Urothelium cell line (cell line): ENCODE data around the gene BCAS3.

Experiments
- DNase-seq: peaks from one replicate; pipeline ENCODE4 v3.0.0; 2011; ENCODE audit warnings: low spot score, mixed read lengths
- FAIRE-seq: peaks from 2 replicates; lab custom pipeline; 2011; peaks lifted over from hg19 to GRCh38; lab: Jason Lieb, UNC

The BCAS3 gene

DNA sequence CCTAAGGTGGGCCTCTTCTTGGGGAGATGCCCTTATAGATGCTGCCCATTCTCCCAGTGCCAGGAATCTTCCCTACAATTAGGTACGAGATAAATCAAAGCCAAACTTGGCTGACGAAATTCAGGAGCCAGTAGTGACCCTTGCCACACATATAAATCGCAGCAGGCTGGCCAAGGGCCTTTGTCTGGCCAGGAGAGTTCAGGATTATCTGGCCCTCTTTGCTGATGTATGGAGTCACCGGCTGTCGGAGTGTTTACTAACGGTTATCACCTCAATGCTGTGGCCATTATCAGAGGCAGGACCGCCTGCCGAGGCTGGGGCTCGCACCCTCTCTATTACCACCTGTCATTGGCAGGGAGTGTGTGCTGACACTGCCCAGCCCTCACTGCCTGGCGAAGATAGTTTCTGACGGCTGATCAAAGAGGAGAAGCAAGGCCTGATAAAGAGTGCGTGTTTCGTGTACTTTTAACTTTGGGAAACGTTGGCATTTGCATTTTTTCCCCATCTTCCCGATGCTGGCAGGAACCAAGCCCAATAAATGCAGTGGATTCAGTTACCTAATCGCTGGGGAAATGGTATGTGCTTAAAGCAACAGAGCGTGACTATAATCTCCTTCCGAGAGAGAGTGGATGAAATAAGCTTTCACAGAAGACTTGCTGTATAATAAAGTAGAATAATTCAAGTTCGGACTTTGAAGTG, 689.2 kb downstream of the BCAS3 start:
- DNase-seq (no peak), FAIRE-seq (no peak)

DNA sequence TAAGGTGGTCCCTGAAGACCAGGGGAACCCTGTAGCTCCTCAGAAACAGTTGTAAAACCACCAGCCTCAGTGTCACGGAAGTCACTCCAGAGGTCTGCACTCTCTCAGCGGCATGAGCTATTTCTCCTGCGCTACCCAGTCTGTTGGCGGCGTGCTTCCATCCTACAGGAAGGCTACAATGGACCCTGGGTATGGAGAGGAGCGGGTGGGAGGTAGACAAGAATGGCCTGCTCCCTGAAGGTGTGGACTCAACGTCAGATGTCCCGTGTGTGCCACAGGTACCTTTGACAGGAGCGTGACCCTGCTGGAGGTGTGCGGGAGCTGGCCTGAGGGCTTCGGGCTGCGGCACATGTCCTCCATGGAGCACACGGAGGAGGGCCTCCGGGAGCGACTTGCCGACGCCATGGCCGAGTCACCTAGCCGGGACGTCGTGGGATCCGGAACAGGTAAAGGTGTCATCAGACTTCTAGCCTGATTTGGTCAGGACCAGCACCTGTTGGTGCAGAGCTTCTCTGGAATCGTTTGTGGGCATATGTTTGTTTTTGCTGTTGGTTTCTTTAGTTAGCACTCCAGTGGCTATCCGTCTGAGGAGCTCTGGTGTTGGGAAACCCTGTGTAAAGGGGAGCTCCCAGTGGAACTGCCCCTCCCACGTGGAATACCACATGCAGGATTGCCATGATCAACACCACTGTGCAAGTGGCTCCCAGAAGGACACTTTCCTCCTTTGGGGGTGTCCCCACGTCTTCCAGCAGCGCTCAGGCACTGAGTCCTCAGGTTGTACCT, 690.6 kb downstream of the BCAS3 start:
- no peak for DNase-seq
- FAIRE-seq, result no peak

DNA sequence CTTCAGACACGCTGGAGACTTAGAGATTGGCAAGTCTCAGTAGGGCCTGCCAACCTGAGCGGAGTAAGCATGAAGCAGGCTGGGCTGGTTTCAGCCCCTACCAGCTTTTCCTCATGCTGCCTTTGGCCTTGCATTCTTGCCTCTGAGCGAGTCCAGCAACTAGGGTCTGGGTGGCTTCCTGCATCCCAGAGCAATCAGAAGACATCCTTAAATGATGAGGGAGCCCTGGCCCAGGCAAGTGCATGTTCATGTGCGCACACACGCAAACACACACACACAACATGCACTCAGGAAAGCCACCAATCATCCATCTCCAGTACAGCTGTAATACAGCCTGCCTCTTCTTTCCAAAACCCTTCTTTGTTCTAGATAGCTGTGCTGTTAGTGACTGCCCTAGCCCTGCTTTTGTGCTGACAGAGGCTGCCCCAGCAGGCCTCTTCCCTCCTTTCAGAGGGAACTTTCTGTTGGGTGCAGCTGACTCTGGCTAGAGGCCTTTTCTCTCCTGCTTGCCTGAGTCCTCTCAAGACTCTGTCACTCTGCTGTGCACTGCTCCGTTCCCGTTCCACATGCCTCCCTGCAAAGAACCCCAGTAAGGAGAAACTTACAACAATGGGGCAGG, 691.3 kb downstream of the BCAS3 start:
- DNase-seq, result no peak
- no peak for FAIRE-seq

DNA sequence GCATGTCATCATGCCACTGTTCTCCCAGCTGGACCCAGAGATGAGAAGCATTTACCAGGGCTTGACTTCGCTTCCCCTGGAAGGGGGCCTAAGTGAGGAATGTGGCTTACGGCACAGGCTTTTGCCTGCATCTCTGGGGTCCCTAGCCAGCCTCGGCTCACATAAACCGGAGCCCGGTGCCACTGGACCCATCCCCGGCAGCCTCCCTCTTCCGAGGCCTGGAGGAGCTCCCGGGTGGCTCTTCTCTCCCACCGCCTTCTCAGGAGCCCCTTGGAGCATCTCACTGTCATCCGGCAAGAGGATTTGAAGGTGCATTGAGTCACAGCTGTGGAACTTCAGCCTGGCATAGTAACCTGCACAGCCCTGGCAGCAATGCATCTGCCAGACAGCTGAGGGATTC, 692.1 kb downstream of the BCAS3 start:
- DNase-seq (no peak), FAIRE-seq (no peak)

DNA sequence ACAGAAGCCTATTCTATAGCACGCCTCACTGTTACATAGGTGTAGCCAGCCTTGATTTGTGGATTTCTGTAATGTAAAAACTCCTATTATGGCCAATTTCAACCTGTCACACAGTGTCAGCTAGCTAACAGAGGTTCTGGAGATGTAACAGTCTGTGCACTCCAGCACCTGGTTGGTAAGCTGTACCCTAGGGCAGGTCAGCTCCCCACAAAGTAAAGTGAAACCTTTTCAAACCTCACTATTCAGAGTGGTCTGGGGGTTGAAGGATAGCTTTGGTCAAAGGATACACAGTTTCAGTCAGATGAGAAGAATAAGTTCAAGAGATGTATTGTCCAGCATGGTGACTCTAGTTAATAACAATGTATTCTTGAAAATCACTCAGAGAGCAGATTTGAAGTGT, 693.5 kb downstream of the BCAS3 start:
- FAIRE-seq (no peak), DNase-seq (no peak)

DNA sequence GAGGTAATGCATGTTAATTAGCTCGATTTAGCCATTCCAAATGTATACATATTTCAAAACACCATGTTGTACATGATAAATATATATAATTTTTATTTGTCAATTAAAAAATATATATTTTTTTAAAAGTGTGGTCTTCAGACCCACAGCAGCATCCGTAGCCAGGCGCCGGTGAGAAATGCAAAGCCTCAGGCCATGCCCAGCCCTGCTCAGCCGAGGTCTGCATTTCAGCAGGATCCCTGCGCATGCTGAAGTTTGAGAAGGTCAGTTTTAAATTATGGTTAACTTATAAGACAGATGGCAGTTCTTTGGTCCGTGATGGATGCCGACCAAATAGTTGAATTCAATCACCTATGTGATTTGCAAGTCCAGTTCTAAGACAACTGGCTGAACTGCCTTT, 694.0 kb downstream of the BCAS3 start:
- no peak for FAIRE-seq

DNA sequence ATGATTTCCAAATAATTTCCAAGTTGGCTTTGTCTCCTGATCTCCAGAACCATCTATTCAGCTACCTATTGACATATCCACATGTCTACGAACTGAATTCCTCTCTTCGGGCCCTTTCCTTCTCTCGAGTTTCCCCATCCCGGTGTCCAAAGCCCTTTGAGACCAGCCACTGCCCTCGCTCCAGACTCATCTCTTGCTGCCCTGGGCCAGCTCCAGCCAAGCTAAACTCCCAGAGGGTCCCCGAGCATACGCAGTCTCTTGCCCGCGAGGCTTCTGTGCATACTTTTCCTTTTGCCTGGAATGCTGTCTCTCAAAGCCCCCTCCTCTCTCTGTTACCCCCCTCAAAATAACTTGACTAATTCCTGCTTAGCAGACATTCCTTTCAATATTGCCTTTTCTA, 694.8 kb downstream of the BCAS3 start:
- no peak for DNase-seq

More for the DNA sequence above, 694.0 kb downstream of the BCAS3 start:
- DNase-seq, result no peak

DNA sequence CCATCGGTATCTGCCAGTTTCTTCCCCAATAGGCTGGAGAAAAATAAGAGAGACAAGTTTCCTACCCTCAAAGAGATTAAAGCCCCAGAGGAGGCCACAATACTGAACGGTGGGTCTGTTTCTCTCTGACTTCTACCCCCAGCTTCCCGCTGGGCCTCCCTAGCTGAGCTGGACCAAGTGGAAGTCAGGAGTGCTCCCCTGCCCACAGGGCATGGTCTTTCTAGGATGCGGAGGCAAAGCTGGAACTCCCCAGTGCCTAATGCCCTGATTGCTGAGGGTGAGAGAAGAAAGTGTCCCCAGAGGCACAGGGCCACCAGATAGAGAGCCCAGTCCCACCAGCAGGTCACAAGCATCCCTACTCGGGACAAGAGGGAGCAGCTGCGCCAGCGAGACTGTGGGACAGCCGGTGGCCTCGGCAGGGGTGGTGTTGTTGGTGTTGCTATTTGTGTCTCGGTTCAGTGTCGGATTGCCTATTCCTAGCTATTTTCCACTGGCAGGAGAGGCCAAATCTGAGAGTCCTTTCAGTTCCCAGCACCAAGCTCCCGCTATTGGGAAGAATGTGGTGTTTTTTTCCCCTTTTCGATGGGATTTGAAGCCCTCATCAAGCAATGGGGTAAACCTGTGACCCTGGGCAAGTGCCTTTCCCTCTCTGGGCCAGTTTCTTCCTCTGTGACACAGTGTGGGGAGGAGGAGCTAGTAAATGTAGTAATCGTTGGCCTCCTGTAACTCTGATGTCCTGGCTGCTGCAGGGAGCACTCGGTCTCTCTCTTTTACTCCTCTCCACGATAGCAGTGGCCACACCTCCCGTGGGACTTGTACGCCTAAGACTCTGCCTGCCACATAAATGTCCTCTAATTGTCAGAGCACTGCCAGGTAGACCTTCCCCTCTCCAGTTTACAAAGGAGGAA, 699.5 kb downstream of the BCAS3 start:
- DNase-seq, result no peak
- FAIRE-seq, result peak; percentile 74

More for the DNA sequence above, 694.8 kb downstream of the BCAS3 start:
- FAIRE-seq, result no peak

DNA sequence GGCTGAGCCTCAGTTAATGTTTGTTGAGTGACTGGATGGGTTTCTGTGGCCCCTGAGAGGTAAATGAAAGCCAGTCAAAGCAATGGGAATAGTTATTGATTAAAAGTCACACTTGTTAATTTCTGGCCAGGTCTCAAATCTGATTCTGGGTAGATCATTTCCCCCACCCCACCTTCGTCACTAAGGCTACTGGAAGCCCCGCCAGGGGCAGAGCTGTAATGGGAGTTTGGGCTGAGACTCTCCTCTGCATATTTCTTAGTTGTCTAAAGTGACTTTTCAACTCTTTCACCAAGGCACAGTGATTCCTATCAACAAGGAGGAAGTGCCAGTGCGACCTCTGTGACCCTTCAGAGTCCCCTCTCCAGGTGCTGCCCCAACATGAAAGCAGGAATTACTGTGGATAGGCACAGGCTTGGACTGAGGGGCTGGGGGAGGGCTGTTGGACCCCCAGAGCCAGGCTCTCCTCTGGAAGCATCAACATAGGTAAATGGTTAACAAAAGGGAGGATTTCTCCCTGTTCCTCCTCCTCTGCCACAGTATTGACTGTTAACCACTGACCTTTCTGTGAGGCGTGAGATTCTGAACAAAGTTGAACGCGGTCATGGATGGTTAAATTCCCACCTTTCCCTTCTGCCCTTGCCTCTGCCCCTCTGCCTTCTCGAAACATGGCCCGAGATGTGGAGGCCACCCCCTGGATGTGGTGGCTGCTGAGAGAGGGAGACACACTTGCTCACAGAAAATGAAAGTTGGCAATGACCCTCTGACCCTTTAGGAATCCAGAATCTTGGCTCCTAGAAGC, 701.2 kb downstream of the BCAS3 start:
- FAIRE-seq (peak; percentile 89), DNase-seq (no peak)

DNA sequence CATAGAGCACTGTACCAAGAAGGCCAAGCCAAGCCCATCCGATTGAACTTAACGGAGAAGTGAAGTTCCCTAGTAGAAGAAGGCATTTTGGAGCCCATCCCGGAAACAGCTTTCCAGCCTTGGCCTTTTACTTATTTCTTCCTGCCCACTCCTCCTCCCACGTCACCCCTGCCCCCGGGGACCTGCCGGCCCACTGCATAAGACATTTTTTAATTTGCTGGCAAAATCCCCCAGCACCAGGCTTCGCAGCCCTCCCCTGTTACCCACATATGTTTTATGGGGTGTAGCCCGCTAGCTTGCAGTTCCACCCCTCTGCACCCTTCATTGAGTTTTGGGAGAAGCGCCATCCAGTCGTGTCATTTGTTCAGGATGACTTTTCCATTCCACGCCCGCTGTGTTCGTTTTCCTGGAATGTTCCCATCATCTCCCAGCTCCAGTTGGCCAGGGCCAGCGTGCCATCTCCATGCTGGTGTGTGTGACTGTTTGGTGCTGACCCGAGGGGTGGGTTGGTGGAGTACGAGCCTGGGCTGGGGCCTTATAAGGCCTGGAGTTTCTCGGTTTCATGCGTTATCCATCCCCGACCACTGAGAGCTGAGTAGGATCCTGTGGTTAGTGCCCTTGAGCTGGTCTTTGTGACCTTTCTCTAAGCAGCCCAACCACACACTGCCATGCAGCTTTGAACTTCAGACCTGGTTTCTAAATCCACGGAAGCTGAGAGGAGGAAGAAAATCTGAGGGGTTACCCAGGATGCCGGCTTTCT, 702.0 kb downstream of the BCAS3 start:
- FAIRE-seq (peak; percentile 30), DNase-seq (no peak)

DNA sequence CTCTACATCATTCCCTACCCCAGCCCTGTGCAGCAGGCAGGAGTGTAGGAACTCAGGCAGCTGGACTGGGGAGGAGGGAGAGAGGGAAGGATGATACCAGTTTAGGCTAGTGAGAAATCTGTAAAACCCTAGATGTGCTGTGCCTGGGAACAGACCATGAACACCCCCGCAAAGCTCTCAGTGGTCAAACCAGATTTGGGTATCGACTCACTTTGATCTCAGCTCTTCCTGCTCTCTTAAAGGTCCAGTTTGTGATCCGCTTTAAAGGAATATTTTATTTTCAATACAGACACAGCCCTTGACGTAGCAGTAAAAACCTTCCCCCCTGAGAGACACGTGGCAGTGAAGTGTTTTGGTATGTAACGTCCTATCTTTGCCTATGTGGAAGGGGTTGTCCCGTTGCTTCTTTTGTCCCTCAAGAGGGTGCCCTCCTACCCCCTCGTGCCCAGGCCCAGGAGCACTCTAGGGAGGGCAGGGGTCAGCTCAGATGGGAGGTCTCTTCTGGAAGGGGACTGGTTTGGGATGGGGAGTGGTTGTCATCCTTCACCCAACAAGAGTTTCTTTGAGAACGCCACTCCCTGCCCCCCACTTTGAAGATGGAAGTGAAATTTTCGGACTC, 702.7 kb downstream of the BCAS3 start:
- DNase-seq, result no peak
- FAIRE-seq, result no peak

DNA sequence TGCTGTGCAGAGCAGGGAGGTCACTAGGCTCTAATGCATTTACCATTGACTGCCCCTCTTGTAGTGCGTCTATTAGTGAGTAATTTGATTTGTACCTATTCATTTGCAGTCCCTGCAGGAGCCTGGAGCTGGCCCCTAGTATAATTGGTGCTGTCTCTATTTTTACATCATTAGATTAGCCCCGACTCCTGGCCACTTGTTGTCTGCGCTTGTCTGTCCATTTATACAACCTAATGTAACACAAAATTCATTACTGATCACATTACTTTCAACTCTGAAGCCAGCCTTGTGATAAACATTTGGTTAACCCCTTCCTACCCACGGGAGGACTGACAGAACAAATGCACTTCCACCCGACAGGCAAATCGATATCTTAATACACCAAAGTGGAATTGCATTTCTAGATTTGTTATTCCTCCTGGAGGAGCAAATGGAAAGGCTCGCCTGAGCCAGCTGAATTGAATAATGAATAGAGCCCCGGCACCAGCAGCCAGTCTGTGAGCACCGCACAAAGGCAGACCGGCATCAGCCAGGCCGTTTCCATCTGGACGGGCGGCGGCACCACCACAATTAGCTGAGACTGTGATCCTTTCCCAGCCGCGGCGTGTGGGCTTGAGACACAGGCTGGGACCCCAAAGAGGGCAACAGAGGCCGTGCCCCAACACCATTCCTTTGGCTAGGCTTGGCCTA, 703.3 kb downstream of the BCAS3 start:
- no peak for DNase-seq
- peak; percentile 75 for FAIRE-seq

DNA sequence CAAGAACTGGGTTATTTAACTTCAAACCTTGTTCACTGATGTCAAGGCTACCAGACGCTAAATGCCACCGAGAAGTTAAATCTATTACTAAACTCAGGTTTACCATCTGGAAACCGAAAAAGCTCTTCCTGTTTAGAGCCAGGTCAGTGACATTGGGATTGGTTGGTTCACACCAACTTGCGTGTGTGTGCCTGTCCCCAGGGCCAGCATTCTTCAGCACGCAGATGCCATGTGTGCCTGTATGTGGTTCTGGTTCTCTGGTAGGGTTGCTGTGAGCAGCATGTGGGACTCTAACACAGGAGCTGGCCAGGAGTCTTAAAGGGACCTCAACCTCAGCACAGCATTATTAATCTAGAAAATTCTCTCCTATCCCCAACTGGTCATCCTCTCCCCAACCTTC, 703.9 kb downstream of the BCAS3 start:
- DNase-seq (no peak), FAIRE-seq (peak; percentile 92)

DNA sequence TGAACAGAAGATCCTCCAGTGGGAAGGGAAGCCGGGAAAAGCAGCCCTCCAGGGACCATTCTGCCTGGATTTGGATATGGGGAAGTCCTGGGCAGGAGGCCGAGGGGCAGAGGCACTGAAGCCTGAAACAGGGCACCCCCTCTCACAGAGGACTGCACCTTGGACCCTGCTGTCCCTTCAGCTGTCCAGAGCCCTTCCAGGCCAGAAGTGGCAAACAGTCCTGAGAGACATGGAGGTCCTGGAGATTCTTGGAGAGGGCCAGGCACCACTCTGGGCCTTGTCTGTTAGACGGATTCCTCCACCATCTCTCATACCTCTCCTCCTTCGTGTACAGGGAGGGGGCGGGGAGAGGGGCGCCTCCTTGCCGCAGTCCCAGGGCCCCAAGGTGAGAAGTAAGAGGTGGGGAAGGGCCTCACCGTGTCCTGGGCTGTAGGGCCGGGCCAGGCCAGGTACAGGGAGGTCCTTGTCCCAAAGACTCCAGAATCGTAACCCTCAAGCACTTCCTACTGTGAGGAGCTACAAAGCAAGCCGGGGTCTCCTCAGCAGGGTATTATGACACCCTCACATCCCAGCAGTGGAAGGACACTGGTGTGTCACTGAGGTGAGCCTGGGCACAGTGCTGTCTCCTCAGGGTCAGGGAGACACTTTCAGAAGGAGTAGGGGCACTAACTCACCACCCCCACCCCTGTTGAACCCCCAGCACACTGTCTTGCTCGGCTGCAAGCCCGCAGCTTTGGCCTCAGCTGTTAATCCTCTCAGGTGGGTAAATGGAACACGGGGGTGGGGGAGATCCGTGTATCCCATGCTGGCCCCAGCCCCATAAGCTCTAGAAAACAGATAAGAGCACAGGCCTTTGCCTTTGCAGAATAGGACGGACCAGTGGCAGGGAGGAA, 705.4 kb downstream of the BCAS3 start:
- FAIRE-seq (peak; percentile 9), DNase-seq (no peak)

DNA sequence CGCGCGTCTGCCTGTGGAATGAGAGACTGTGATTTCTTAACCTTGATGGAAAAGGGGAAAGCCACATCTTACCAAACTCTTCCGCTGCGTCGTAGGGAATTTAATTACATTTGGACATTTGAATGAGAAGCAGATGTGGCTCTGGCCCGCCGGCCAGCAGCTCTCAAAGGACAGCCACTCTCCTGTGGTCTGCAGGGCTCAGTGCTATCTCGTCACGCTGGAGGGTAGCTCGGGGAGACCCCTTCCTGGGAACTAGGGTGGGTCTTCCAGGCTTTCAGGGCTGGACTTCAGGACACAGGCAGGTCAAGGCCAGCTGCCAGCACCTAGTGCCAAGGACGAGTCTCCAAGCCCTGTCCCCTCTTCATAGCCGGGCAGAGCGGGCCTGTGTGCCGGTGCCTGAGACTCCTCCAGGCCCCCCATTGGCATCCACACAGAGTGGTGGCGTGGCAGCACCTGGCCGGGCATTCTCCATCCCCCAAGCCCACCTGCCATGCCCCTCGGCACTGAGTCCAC, 706.1 kb downstream of the BCAS3 start:
- peak; percentile 37 for FAIRE-seq
- DNase-seq, result no peak

DNA sequence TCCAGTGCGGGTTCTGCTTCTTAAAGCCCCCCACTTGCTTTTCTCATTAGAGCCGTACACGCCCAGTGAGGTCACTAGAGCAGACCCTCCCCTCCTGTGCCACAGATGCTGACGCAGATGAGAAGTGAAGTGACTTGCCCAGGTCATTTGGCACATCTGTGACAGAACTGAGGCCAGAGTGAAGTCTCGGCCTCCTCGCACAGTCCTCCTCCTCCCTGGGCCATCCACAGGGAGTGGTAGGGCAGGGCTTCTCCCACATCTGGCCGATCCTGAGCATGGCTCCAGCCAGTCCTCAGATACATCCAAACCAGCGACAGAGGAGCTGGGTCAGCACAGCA, 706.7 kb downstream of the BCAS3 start:
- DNase-seq (no peak), FAIRE-seq (peak; percentile 58)
